GM12801 (cell line): Measurements from ENCODE around the gene SLF2.

Source experiments
- TF ChIP-seq, protein P1 (sequence below): IDR thresholded peaks from one replicate; pipeline ENCODE4 v1.5.1; 2011; ENCODE audit warnings: control low read depth; ENCODE audit not compliant: insufficient read length; ENCODE audit errors: extremely low read depth

The SLF2 gene

DNA sequence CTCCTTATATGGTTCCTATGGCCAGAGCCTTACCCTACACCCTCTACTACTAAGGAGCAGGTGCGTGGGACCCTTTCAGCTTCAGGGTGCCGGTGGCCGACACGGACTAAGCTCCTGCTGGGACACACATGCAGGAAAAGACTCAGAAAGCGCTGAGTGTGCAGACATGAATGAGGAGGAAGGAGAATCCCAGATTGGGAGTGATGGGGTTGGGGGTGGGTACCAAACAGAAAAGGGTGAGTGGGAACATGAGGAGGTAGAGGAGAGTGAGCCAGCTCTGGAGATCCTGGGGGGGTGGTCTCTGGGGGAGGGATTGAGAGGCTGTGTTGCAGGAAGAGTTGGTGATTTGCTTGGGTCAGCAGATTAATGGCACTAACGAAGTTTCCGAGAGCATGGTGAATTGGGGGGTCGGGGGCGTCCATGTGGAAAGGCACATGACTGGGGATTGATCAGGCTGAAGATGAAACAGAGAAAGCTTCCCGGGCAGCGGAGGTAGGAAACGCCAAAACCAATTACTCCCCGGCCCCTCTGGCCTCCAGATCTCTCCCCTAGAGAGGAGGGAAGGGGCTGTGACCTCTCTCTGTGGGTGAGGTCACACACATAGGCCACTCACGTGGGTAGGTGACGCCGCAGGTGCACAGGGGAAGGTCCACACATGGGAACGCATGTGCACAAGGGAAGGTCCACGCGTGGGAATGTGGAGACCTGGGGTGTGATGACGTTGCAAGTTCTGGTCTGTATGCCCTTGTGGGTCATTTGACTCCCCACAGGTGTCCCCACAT, 37.9 kb upstream of the SLF2 start:
- TF ChIP-seq, protein P1, sequence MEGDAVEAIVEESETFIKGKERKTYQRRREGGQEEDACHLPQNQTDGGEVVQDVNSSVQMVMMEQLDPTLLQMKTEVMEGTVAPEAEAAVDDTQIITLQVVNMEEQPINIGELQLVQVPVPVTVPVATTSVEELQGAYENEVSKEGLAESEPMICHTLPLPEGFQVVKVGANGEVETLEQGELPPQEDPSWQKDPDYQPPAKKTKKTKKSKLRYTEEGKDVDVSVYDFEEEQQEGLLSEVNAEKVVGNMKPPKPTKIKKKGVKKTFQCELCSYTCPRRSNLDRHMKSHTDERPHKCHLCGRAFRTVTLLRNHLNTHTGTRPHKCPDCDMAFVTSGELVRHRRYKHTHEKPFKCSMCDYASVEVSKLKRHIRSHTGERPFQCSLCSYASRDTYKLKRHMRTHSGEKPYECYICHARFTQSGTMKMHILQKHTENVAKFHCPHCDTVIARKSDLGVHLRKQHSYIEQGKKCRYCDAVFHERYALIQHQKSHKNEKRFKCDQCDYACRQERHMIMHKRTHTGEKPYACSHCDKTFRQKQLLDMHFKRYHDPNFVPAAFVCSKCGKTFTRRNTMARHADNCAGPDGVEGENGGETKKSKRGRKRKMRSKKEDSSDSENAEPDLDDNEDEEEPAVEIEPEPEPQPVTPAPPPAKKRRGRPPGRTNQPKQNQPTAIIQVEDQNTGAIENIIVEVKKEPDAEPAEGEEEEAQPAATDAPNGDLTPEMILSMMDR: no peak

DNA sequence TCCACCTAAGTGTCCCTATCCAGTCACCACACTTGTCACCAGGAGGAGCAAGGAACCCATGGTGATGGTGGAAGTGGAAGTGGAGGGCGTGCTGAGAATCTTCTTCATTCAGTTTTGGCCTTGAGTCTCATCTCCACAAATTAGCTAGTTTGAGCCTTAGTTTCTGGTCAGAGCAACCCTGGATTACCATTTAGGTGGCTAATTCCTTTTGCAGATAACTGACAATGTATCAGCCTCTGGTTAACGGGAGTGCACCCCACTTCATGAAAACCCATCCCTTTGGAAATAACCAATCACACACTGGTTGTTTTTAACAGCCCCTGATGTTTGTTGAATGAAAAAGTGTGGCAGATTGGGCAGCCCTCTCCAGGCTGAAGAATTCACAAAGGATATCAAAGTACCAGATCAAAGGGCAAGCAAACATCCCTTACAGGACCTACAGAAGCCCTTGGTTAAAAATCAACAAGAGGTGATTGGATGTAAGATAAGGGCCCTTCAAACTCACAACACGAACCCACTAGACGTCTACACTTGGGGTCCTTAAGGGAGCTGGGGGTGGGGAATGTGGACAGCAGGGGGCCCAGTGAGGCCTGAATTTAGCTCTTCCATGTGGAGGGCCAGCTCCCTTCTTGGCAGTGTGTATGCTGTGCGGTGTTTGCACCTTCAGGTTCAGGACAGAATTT, 37.1 kb upstream of the SLF2 start:
- TF ChIP-seq, protein P1: no peak

DNA sequence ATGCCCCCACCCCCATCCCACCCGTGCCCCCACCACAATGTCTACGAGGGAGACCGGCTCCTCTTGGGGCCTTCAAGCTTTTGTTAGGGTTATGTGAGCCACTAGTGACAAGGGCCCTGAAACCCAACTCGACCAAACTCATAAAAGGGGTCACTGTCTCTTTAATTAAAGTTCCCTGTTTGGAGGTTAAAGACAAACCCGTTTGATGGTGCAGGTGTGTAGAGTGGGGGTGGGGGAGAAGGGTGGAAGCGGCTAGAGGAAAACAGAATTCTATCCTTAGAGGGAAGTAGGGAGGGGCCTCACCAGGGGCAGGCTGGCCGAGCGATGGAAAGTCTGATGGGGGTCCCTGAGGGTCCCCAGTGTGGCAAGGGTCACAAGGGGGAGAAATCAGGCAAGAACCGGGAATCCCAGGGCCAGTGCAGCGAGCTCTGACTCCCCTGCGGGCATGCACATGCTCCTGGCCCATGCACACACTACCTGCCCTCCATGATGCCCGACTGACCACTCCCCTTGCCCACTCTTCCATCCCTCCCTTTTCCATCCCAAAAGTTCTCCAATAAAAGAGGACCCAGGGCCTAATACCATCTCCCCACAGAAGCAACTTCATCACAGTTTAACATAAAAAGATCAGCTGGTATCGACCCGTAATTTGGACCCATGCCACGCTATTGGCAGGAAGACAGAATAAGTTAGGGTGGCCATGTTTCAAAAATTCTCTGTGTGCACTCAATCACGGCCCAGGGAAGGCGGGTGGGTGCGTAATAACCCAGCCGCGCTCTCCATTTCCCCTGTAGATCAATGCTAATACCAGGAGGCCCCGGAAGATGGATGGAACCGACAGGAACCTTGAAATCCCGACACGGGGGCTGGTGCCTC, 35.9 kb upstream of the SLF2 start:
- TF ChIP-seq, protein P1: no peak

GRCh38 chr10:100877461-100877850, 35.3 kb upstream of the SLF2 start:
- TF ChIP-seq, protein P1: no peak

DNA sequence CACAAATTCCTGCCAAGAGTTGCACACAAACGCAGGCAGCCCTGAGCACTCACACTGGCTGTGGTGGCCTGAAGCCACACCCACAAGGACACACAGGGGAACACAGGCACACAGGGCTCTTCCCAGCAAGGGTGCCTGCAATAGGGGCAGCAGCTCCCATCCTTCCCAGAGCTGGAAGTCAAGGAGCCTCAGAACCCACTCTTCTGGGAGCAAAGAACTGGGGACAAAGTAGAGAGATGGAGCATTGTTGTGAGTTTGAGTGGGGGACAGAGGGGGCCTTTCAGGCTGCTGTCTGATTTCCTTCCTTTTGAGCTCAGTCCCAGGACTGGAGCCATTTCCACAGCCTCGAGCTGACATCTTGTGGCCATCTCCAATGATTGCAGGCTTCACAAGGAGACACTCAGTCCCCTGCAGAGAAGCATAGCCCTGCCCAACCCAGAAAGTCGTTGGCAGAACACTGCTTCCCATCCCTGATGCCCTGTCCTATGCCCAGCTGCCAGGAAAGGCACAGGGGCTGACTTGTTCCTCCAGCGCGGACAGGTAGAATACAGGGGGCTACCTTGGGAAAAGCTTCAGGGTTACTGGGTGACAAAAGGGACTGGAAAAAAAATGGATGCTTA, 34.4 kb upstream of the SLF2 start:
- TF ChIP-seq, protein P1: no peak

GRCh38 chr10:100879741-100880360, 32.9 kb upstream of the SLF2 start:
- TF ChIP-seq, protein P1: no peak
